Measurements from ENCODE around the gene CNN1.

Gene CNN1

GRCh38 chr19:11538232-11539036 lies at the start of gene CNN1:
Gene CNN1, plus strand, starts transcription at chr19:11538851. Its CDS starts 77 bp downstream, at chr19:11538928.
- no peak within 1 kb of the TSS for H3K27ac Mint-ChIP-seq
- no peak for DNase-seq (ENCODE audit: low spot score)
- peaks cover 11% of the 10 kb centered on the region for H3K4me1 Mint-ChIP-seq (ENCODE audit: low read depth)
- H3K36me3 Mint-ChIP-seq (ENCODE audit: low read depth), result no peaks in the 10 kb centered on the region
- H3K9me3 Mint-ChIP-seq, result no peaks in the 10 kb centered on the region
- H3K27me3 Mint-ChIP-seq (ENCODE audit: low read depth), result peaks cover 27% of the 10 kb centered on the region
- no peak within 1 kb of the TSS for H3K4me3 Mint-ChIP-seq

DNA sequence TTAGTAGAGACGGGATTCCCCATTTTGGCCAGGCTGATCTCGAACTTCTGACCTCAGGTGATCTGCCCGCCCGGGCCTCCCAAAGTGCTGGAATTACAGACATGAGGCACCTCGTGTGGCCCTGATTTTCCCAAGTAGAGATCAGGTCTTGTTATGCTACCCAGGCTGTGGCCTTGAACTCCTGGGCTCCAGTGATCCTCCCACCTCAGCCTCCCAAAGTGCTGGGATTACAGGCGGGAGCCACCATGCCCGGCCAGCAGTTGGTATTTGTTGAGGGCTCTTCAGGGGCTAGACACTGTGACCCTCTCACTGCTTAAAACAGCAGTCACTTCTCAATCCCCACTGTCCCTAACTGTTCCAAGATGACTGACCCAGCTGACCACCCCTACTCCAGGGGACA lies 49.3 kb upstream of the CNN1 start:
- no peaks in the 10 kb centered on the region for H3K27me3 Mint-ChIP-seq (ENCODE audit: low read depth)
- DNase-seq (ENCODE audit: low spot score), result no peak
- H3K4me1 Mint-ChIP-seq (ENCODE audit: low read depth), result no peaks in the 10 kb centered on the region
- no peaks in the 10 kb centered on the region for H3K9me3 Mint-ChIP-seq
- no peak overlapping the region for H3K4me3 Mint-ChIP-seq
- H3K36me3 Mint-ChIP-seq (ENCODE audit: low read depth), result peaks cover 10% of the 10 kb centered on the region
- no peak overlapping the region for H3K27ac Mint-ChIP-seq

GRCh38 chr19:11494634-11495285 lies 43.9 kb upstream of the CNN1 start:
- no peaks in the 10 kb centered on the region for H3K4me1 Mint-ChIP-seq (ENCODE audit: low read depth)
- no peaks in the 10 kb centered on the region for H3K27me3 Mint-ChIP-seq (ENCODE audit: low read depth)
- peaks cover 15% of the 10 kb centered on the region for H3K36me3 Mint-ChIP-seq (ENCODE audit: low read depth)
- H3K4me3 Mint-ChIP-seq, result no peak overlapping the region
- no peaks in the 10 kb centered on the region for H3K9me3 Mint-ChIP-seq
- H3K27ac Mint-ChIP-seq, result no peak overlapping the region
- DNase-seq (ENCODE audit: low spot score), result no peak

DNA sequence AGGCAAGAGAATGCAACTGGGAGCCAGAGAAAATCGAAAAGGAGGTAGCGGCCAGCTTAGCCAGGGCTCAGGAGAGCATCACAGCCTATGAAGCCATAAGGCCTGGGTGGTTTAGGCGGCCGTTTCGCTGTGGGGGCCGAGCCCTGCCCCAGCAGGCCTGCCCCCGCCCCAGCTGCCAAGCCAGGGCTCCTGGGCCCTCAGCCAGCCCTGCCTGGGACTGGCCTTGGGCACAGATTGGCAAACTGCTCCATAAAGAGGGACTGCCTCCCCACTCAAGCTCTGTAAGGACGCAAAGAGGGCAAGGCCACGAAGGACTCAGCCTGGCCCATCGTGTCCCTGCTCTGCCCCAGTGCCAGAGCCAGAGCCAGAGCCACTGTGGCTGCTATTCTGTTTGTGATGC lies 43.2 kb upstream of the CNN1 start:
- no peak for DNase-seq (ENCODE audit: low spot score)
- Mint-ChIP-seq H3K4me1 (ENCODE audit: low read depth) (peaks cover 4% of the 10 kb centered on the region), H3K27ac (no peak overlapping the region), H3K27me3 (ENCODE audit: low read depth) (no peaks in the 10 kb centered on the region), H3K9me3 (no peaks in the 10 kb centered on the region), H3K36me3 (ENCODE audit: low read depth) (peaks cover 18% of the 10 kb centered on the region), H3K4me3 (no peak overlapping the region)

- Mint-ChIP-seq H3K27me3 (ENCODE audit: low read depth) (no peaks in the 10 kb centered on the region), H3K4me1 (ENCODE audit: low read depth) (peaks cover 4% of the 10 kb centered on the region), H3K9me3 (no peaks in the 10 kb centered on the region), H3K4me3 (no peak overlapping the region), H3K27ac (no peak overlapping the region), H3K36me3 (ENCODE audit: low read depth) (peaks cover 18% of the 10 kb centered on the region)
- DNase-seq (ENCODE audit: low spot score), result no peak
Measured at GRCh38 chr19:11495885-11496284, 42.8 kb upstream of the CNN1 start.

GRCh38 chr19:11496391-11497163 lies 42.1 kb upstream of the CNN1 start:
- no peak overlapping the region for H3K27ac Mint-ChIP-seq
- peaks cover 18% of the 10 kb centered on the region for H3K36me3 Mint-ChIP-seq (ENCODE audit: low read depth)
- no peak overlapping the region for H3K4me3 Mint-ChIP-seq
- H3K4me1 Mint-ChIP-seq (ENCODE audit: low read depth), result peaks cover 4% of the 10 kb centered on the region
- no peaks in the 10 kb centered on the region for H3K27me3 Mint-ChIP-seq (ENCODE audit: low read depth)
- H3K9me3 Mint-ChIP-seq, result no peaks in the 10 kb centered on the region
- DNase-seq (ENCODE audit: low spot score), result peak; percentile 43

- DNase-seq (ENCODE audit: low spot score), result no peak
- H3K4me1 Mint-ChIP-seq (ENCODE audit: low read depth), result peaks cover 4% of the 10 kb centered on the region
- H3K36me3 Mint-ChIP-seq (ENCODE audit: low read depth), result peaks cover 18% of the 10 kb centered on the region
- no peak overlapping the region for H3K4me3 Mint-ChIP-seq
- no peaks in the 10 kb centered on the region for H3K9me3 Mint-ChIP-seq
- H3K27ac Mint-ChIP-seq, result no peak overlapping the region
- no peaks in the 10 kb centered on the region for H3K27me3 Mint-ChIP-seq (ENCODE audit: low read depth)
Measured at GRCh38 chr19:11499220-11499726, 39.4 kb upstream of the CNN1 start.

DNA sequence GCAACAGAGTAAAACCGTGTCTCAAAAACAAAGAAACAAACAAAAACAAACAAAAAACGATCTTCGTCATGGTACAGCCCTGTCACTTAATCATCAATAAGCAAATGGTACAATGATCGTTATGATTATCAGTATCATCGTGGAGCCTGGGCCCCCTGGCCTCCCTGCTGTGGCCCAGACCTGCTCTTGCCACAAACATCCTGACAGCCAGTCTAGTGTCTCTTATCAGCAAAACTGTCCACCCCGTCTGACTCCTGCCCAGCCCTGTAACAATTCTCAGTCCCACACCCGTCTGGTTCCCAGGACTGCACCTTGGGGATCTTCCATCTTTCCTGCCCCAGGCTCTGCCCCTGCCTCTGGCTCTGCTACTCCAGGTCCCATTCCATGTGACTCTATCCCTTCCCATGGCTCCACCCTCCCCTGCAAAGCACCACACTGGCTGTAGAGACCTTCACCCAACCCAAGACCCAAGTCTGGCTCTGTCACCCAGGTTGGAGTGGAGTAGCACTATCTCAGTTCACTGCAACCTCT lies 38.7 kb upstream of the CNN1 start:
- no peaks in the 10 kb centered on the region for H3K9me3 Mint-ChIP-seq
- no peak overlapping the region for H3K27ac Mint-ChIP-seq
- no peaks in the 10 kb centered on the region for H3K27me3 Mint-ChIP-seq (ENCODE audit: low read depth)
- peaks cover 11% of the 10 kb centered on the region for H3K4me1 Mint-ChIP-seq (ENCODE audit: low read depth)
- no peak for DNase-seq (ENCODE audit: low spot score)
- no peak overlapping the region for H3K4me3 Mint-ChIP-seq
- peaks cover 20% of the 10 kb centered on the region for H3K36me3 Mint-ChIP-seq (ENCODE audit: low read depth)

GRCh38 chr19:11504502-11505031 lies 34.1 kb upstream of the CNN1 start:
- H3K36me3 Mint-ChIP-seq (ENCODE audit: low read depth), result peaks cover 13% of the 10 kb centered on the region
- no peaks in the 10 kb centered on the region for H3K9me3 Mint-ChIP-seq
- H3K27me3 Mint-ChIP-seq (ENCODE audit: low read depth), result no peaks in the 10 kb centered on the region
- peak overlapping the region; percentile 87 for H3K27ac Mint-ChIP-seq
- no peak for DNase-seq (ENCODE audit: low spot score)
- peak overlapping the region; percentile 82 for H3K4me3 Mint-ChIP-seq
- H3K4me1 Mint-ChIP-seq (ENCODE audit: low read depth), result peaks cover 17% of the 10 kb centered on the region

GRCh38 chr19:11505032-11505503 lies 33.6 kb upstream of the CNN1 start:
- H3K4me1 Mint-ChIP-seq (ENCODE audit: low read depth), result peaks cover 14% of the 10 kb centered on the region
- peaks cover 10% of the 10 kb centered on the region for H3K36me3 Mint-ChIP-seq (ENCODE audit: low read depth)
- peak overlapping the region; percentile 82 for H3K4me3 Mint-ChIP-seq
- H3K27ac Mint-ChIP-seq, result peak overlapping the region; percentile 87
- DNase-seq (ENCODE audit: low spot score), result peak; percentile 97
- no peaks in the 10 kb centered on the region for H3K9me3 Mint-ChIP-seq
- H3K27me3 Mint-ChIP-seq (ENCODE audit: low read depth), result no peaks in the 10 kb centered on the region

DNA sequence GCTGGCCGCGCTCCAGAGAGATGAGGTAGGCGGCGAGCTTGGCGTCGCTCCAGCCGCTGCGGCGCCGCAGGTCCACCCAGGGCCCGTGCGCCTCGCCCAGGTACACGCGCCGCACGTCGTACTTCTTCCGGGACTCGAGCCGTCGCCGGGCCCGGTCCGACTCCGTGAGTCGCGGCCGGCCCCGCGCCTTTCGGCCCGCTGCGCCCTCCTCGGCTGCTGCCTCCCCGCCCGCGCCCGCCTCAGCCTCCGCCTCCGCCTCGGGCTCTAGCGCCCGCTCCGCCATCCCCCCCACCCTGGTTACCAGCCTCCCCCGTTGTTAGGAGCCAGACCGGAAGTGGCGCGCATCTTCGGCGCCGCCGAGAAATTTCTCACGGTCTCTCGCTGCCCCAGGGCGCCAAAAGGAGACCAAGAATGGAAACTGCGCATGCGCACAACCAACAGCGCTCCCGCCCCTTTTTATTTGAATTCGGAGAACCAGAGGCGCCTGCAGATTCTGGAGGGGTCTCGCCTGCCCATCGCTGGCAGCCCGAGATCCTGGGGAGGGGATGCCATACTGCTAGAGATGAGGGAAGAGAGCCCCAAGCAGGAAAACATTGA lies 33.0 kb upstream of the CNN1 start, which contains the start of gene ZNF653:
ZNF653 (minus strand) TSS at position 336 of the 597 bp plus-strand sequence; CDS start at position 283, 53 bp downstream.
- H3K27ac Mint-ChIP-seq, result peak within 1 kb of the TSS; percentile 93
- peak within 1 kb of the TSS; percentile 87 for H3K4me3 Mint-ChIP-seq
- peaks cover 10% of the 10 kb centered on the region for H3K36me3 Mint-ChIP-seq (ENCODE audit: low read depth)
- peak; percentile 94 for DNase-seq (ENCODE audit: low spot score)
- H3K27me3 Mint-ChIP-seq (ENCODE audit: low read depth), result no peaks in the 10 kb centered on the region
- H3K9me3 Mint-ChIP-seq, result no peaks in the 10 kb centered on the region
- peaks cover 13% of the 10 kb centered on the region for H3K4me1 Mint-ChIP-seq (ENCODE audit: low read depth)

DNA sequence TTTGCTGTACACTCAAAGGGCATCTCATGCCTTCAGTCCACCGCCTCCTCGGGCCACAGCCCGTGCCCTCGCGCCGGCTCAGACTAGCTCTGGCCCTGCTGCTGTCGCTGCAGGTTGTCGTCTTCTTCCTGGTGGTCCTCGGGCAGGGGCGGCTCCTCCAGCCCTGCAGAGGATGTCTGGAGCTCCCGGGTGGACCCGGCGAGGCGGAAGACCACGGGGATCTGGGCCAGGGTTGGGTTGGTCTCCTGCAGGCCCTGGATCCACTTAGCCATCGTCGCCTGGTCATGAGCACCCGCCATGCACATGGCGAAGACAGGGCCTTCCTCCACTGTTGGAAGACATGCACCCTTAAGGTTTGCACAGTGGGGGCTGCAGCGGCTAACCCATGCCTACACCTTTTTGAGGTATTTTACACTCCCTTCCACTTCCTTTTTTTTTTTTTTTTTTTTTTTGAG lies 32.5 kb upstream of the CNN1 start:
- DNase-seq (ENCODE audit: low spot score), result no peak
- peaks cover 13% of the 10 kb centered on the region for H3K4me1 Mint-ChIP-seq (ENCODE audit: low read depth)
- peaks cover 9% of the 10 kb centered on the region for H3K36me3 Mint-ChIP-seq (ENCODE audit: low read depth)
- H3K27me3 Mint-ChIP-seq (ENCODE audit: low read depth), result no peaks in the 10 kb centered on the region
- H3K4me3 Mint-ChIP-seq, result peak overlapping the region; percentile 87
- H3K9me3 Mint-ChIP-seq, result no peaks in the 10 kb centered on the region
- peak overlapping the region; percentile 93 for H3K27ac Mint-ChIP-seq

- Mint-ChIP-seq H3K27ac (peak overlapping the region; percentile 79), H3K27me3 (ENCODE audit: low read depth) (no peaks in the 10 kb centered on the region), H3K36me3 (ENCODE audit: low read depth) (peaks cover 10% of the 10 kb centered on the region), H3K4me3 (peak overlapping the region; percentile 87), H3K4me1 (ENCODE audit: low read depth) (peaks cover 13% of the 10 kb centered on the region), H3K9me3 (no peaks in the 10 kb centered on the region)
- no peak for DNase-seq (ENCODE audit: low spot score)
Measured at GRCh38 chr19:11506967-11507366, 31.7 kb upstream of the CNN1 start.
